HG03175 (cell line): Measurements from ENCODE around the gene KIRREL3.

Experiments
- ATAC-seq: cut with Tn5 transposase; IDR thresholded peaks from one replicate; pipeline ENCODE4 v1.9.1; 2021; ENCODE audit warnings: mild to moderate bottlenecking, moderate library complexity; ENCODE audit not compliant: unreplicated experiment

The KIRREL3 gene

GRCh38 chr11:126997641-126998040 is 2.9 kb downstream of the KIRREL3 start:
- ATAC-seq, result no peak

- ATAC-seq, result no peak
These were observed 3.4 kb downstream of the KIRREL3 start for GRCh38 chr11:126997196-126997595.

DNA sequence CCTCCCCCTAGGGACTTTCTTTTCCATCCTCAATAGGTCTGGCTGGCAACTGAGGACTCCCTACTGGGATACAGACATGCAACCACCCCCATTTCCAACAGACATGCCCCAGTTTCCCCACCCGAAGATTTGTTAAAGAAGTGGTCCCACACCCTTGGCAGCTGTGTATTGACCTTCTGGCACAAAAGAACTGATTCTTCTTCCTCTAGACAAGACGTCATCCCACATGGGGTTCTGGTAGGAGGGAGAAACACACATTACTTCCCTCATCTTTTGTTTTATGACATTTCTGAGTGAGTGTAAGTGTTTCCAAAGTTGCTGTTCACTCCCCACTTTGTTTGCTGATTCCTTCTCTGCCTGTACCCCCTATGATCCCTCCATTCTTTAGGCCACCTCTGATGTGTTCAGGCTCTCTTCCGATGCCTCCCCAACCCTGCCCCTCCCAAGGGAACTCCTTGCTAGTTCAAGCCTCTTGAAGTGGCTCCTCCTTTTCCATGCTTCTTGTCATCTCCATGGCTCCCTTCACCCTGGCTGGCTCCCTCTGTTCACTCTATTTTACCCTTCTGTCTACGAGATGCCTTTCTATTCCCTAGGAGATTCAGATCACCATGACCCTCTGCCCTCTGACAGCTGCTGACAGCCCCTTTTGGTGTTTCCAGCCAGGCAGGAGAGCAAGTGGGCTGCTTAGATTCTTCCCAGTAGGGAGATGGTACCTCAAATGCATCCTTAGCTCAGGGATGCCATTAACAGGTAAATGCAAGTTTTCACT is 4.3 kb downstream of the KIRREL3 start:
- ATAC-seq, result no peak

DNA sequence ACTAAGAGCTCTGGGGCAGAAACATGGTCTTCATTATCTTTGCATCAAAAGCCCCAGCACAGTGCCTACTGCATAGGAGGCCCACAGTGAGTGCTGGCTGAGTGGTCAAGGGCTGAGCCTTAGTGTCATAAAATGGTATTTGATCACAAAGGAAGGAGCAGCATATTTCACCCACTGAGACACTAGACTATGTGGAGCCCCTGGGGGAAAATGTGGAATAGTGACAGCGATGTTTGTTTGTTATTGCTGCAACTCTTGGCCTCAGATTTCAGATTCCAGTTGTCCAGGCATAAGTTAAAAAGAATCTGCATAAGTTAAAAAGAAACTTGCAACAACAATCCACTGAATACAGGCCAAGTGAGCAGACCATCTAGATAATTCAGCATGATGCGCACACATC is 7.0 kb downstream of the KIRREL3 start:
- ATAC-seq, result no peak

DNA sequence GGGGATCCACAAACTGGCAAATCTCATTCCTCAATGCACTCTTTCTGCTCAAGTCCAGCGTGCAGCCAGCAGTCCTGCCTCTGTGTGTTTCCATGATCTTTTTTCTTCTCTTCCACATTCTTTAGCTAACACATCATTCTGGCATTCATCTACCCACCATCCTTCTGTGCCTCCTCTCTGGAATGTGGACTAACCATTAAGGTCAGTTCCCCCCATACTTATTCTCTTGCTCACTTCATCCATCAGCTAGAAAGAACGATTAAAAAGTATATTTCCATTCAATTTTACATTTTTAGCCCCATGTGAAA is 7.8 kb downstream of the KIRREL3 start:
- ATAC-seq, result no peak

DNA sequence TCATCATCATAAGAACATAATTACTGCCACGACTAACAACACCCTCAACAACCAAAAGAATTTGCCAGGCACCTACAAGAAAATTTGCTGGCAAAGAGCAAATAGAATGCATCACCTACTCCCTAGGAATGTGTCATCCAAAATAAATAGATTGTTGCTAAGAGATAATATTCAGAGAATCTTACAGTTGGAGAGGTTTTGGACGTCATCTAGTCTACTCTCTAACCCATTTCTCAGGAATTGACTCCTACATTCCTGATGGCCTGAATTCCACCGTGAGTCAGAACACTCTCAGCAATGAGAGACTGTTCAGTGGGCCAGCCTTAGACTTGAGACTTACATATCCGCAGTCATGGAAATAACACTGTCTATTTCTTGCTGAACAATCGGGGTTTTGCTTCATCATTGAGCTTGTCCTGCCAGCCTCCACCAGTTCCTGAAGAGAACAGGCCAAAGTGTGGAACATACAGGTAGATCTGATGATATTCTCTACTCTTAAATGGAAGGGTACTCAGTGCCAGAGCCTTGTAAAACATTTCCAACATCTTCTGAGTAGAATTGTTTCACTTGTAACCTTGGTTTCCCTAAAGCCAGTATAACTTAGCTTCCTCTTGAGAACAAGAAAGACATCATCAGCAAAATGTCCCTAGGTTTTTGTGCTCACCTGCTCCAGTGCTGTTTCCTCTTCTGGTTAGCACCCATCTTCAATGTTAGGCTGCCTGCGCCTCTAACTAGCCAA is 8.3 kb downstream of the KIRREL3 start:
- no peak for ATAC-seq

DNA sequence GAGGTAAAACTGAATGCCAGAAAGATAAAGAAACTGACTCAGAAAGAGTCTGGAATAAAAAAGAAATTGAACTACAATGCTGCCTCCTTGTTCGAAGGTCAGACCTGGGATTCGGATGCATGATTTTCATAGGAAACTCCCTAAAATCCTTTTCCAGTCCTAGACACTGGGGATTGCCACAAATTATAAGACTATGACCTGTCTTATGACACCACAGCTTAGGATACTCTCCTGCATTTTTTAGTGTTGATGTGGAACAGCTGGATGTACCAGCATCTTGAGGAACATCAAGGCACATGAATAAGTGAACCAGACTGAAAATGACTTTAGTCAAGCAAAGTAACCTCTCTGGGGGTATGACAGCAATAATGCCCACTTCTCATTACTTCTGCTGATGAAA is 9.0 kb downstream of the KIRREL3 start:
- no peak for ATAC-seq

GRCh38 chr11:126990716-126991480 is 9.7 kb downstream of the KIRREL3 start:
- ATAC-seq, result no peak

GRCh38 chr11:126989942-126990715 is 10.4 kb downstream of the KIRREL3 start:
- ATAC-seq, result peak; percentile 83

DNA sequence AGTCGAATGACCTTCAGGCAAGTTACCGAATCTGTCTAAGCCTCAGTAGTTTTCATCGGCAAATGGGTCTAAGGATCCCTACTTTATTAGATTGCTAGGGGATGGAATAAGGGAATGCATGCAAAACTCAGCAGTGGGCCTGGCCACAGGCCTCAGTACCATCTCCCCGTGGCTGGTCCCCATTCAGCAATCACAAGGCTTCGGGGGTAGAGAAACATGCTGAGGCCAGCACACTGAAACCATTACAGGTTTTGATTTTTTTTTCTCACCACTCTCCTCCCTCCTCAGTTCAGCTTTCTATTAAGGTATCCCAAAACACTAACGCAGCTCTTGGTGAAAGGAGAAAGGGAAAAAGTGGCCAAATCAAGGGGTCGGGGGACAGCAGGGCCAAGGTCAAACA is 11.9 kb downstream of the KIRREL3 start:
- no peak for ATAC-seq

GRCh38 chr11:126981635-126982034 is 18.9 kb downstream of the KIRREL3 start:
- ATAC-seq, result no peak

DNA sequence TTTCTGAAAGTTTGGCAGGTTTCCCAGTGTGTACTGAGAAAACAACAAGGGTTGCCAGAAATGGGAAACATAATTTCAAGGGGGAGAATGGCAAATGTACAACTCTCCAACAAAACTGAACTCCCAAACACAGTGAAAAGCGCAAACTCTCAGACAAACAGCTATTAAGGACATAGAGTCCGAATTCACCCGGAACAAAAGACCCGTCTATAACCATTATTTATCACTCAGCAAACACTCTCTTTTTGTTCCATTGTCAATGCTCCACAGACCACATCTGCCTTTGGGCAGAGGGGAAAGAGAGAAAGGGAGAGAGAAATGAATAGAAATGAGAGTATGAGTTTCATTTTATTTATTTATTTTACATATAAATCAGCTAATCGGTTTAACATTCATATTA is 21.7 kb downstream of the KIRREL3 start:
- no peak for ATAC-seq

DNA sequence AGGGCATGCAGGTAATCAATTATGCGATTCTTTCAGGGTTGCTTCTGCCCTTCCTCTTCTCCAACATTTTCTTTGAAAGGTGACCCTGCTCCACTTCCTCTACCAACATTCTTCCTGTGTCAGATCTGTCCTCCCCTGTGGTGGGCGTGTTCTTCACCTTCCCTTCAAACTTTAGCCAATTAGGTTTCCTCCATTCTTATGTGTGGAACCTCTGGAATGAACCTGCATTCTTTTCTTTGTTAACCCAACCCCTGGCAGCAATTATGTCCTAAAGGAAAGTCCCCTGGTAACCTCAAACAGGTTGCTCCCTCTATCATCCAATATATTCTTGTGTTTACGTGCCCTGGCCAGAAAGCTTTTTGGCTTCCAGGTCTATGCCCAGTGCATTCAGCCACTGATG is 22.4 kb downstream of the KIRREL3 start:
- no peak for ATAC-seq

GRCh38 chr11:126973051-126973450 is 27.5 kb downstream of the KIRREL3 start:
- ATAC-seq, result no peak

DNA sequence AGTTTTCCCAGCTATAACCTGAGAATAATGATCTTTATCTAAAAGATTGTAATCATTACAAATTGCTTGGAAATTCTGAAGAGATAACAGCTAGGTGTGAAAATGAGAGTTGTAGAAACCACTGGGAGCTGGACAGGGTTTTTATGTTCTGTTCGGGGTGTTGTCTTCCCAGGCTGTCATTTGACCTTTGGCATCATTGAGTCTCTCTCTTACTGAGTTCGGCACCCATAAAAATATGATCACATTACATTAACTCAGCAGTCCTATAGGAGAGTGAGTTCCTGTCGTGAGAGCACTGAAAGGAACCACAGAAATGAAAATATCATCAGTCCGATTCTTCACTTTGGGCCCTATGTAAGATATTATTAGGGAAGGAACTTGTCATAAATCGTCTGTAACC is 29.3 kb downstream of the KIRREL3 start:
- no peak for ATAC-seq

- ATAC-seq, result peak; percentile 49
These were observed 30.6 kb downstream of the KIRREL3 start for GRCh38 chr11:126969865-126970479.

- no peak for ATAC-seq
These were observed 31.7 kb downstream of the KIRREL3 start for GRCh38 chr11:126968915-126969314.

DNA sequence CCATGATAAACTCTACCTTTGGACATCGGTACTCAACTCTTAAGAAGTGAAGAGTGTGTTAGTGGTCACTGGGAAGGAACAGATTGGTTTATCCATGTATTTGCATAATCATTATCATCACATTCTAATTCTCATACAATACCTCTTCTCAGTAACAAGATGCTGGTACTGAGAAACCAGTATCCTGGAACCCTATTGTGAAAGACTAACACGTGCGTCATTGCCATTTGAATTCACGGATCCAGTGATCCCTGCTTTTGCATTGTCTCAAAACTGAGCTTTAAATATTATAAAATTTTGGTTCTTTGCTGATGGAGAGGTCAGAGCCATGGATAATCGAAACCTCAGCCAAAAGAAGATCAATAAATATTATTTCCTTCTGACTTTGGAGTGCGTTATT is 35.2 kb downstream of the KIRREL3 start:
- ATAC-seq, result no peak

GRCh38 chr11:126963603-126964363 is 36.8 kb downstream of the KIRREL3 start:
- ATAC-seq, result no peak

DNA sequence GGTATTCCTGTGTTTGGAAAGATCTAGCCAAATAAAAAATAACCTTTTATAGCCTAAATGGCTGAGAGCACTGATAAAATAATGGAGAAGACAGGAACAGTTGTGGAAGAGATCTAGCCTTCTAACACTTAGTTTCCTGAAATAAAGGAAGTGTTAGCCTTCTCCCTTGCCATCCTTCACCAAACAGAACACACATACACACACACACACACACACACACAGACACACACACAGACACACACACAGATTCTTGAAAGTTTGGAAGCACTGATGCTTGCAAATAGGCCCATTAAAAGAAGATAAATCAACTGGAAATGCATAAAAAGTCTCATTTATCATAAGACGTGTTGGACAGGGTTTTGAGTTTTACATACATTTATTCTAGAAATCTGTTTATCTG is 37.5 kb downstream of the KIRREL3 start:
- ATAC-seq, result no peak
